ENCODE measurements around the gene MGAT4C. TPM values are rescaled to one million over a fixed set of nuclear protein-coding genes. Genes with fewer than 3 reads are reported as not detected.

MGAT4C gene
- total RNA-seq, 1 donor from 2014 or later: 0.53 TPM

DNA sequence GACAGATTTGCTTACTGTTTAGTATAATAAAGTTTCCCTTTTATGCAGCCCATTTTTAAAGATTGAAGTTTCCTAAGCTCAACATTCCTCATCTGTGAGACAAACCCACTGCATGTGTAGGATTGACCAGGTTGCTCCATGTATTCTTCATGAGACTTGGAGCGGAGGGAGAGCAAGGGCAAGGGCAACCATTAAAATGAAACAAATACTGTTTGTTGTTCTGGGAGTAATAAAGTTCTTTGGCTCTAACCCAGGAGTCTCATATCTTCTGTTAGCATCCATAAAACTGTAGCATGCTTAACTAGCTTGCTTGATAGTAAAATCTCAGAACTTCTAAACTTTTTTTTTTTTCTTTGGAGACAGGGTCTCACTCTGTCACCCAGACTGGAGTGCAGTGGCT lies 307.9 kb downstream of the MGAT4C start:
- TF ChIP-seq, protein P1, sequence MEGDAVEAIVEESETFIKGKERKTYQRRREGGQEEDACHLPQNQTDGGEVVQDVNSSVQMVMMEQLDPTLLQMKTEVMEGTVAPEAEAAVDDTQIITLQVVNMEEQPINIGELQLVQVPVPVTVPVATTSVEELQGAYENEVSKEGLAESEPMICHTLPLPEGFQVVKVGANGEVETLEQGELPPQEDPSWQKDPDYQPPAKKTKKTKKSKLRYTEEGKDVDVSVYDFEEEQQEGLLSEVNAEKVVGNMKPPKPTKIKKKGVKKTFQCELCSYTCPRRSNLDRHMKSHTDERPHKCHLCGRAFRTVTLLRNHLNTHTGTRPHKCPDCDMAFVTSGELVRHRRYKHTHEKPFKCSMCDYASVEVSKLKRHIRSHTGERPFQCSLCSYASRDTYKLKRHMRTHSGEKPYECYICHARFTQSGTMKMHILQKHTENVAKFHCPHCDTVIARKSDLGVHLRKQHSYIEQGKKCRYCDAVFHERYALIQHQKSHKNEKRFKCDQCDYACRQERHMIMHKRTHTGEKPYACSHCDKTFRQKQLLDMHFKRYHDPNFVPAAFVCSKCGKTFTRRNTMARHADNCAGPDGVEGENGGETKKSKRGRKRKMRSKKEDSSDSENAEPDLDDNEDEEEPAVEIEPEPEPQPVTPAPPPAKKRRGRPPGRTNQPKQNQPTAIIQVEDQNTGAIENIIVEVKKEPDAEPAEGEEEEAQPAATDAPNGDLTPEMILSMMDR (IDR thresholded peaks at IDR 0.05; ENCODE audit: unreplicated experiment): no peak
- no peak overlapping the region for H3K27ac Mint-ChIP-seq
- H3K27me3 Mint-ChIP-seq: no peaks in the 10 kb centered on the region
- H3K36me3 Mint-ChIP-seq (ENCODE audit: insufficient read depth): no peaks in the 10 kb centered on the region
- no peak overlapping the region for H3K4me3 Mint-ChIP-seq (ENCODE audit: low read depth)
- no peak for DNase-seq (ENCODE audit: low spot score, unreplicated experiment)
- H3K9me3 Mint-ChIP-seq (ENCODE audit: low read depth): peaks cover 6% of the 10 kb centered on the region
- H3K4me1 Mint-ChIP-seq (ENCODE audit: low read depth): peaks cover 5% of the 10 kb centered on the region

DNA sequence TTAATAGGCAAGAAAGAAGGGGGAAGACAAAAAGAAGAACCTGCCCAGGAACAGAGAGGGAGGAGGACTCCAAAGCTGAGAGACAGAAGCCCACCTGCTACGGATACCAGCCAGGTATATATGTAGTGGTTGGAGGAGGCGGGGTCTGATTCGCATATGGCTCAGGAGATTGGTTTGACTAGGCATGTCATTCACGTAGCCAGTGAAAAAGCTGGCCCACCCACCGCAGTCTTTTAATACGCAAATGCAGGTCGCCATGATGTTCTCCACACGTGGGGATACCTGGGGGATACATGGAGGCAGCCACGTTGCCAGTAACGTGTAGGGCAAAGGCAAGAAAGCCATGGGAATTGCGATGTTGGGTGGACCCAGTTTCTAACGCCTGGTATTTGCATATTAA lies 308.9 kb downstream of the MGAT4C start:
- Mint-ChIP-seq H3K4me3 (ENCODE audit: low read depth) (no peak overlapping the region), H3K27ac (no peak overlapping the region), H3K36me3 (ENCODE audit: insufficient read depth) (no peaks in the 10 kb centered on the region), H3K4me1 (ENCODE audit: low read depth) (peaks cover 5% of the 10 kb centered on the region), H3K27me3 (no peaks in the 10 kb centered on the region), H3K9me3 (ENCODE audit: low read depth) (peaks cover 6% of the 10 kb centered on the region)
- no peak for DNase-seq (ENCODE audit: low spot score, unreplicated experiment)
- TF ChIP-seq, protein P1 (IDR thresholded peaks at IDR 0.05; ENCODE audit: unreplicated experiment): no peak

DNA sequence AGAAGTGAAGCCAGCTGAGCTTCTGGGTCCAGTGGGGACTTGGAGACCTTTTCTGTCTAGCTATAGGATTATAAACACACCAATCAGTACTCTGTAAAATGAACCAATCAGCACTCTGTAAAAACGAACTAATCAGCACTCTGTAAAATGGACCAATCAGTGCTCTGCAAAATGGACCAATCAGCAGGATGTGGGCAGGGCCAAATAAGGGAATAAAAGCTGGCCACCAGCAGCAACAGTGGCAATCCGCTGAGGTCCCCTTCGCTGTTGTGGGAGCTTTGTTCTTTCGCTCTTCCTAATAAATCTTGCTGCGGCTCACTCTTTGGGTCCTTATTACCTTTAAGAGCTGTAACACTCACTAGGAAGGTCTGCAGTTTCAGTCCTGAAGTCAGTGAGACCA lies 309.8 kb downstream of the MGAT4C start:
- Mint-ChIP-seq H3K9me3 (ENCODE audit: low read depth) (peaks cover 6% of the 10 kb centered on the region), H3K27me3 (no peaks in the 10 kb centered on the region), H3K27ac (no peak overlapping the region), H3K36me3 (ENCODE audit: insufficient read depth) (no peaks in the 10 kb centered on the region), H3K4me3 (ENCODE audit: low read depth) (no peak overlapping the region), H3K4me1 (ENCODE audit: low read depth) (peaks cover 5% of the 10 kb centered on the region)
- TF ChIP-seq, protein P1 (IDR thresholded peaks at IDR 0.05; ENCODE audit: unreplicated experiment): no peak
- DNase-seq (ENCODE audit: low spot score, unreplicated experiment): no peak

DNA sequence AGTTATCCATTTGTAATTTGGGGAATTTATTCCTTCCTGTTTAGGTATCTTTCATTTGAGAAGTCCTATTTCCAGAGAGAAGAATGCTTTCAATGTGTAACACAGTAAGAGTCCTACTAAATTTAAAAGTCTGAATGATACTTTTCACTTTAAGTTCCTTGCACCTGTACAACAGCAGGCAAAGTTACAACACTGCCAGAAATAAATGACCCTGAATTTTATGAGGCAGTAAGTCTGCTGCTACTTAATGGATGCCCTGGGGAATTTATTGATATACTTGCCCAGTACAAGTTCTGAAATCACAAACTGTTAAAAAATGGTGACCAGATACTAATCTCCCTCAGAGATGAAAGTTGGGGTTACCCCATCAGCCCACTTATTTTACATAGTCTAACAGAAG lies 329.0 kb downstream of the MGAT4C start:
- H3K9me3 Mint-ChIP-seq (ENCODE audit: low read depth): peaks cover 5% of the 10 kb centered on the region
- no peak overlapping the region for H3K27ac Mint-ChIP-seq
- DNase-seq (ENCODE audit: low spot score, unreplicated experiment): no peak
- H3K36me3 Mint-ChIP-seq (ENCODE audit: insufficient read depth): no peaks in the 10 kb centered on the region
- no peaks in the 10 kb centered on the region for H3K27me3 Mint-ChIP-seq
- TF ChIP-seq, protein P1 (IDR thresholded peaks at IDR 0.05; ENCODE audit: unreplicated experiment): no peak
- H3K4me1 Mint-ChIP-seq (ENCODE audit: low read depth): peaks cover 4% of the 10 kb centered on the region
- H3K4me3 Mint-ChIP-seq (ENCODE audit: low read depth): no peak overlapping the region

DNA sequence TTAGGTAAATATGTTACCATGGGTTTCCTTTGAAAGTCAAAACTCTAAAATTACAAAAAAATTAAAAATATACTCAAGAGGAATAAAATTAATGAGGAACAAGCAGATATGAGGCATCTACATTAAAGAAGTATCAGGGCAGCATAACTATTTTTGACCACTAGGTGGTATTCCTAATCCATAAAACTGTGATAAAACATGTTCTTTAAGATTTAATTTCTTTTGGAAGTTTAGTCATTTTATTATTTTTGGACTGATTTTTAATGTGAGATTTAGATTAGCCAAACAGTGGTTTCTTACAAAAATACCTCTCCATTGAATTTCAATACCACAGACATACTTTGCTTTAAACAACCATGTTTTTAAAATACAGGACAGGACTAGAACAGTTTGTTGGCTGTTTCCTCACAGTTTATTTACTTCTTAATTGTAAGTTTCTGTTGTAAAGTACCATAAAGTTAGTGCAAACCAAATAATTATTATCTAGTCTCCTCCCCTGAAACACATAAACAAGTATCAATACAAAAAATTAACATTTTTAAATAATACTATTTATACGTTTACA lies 332.3 kb downstream of the MGAT4C start:
- no peaks in the 10 kb centered on the region for H3K27me3 Mint-ChIP-seq
- DNase-seq (ENCODE audit: low spot score, unreplicated experiment): no peak

More for the DNA sequence above, 332.3 kb downstream of the MGAT4C start:
- no peak overlapping the region for H3K27ac Mint-ChIP-seq
- H3K36me3 Mint-ChIP-seq (ENCODE audit: insufficient read depth): no peaks in the 10 kb centered on the region
- TF ChIP-seq, protein P1 (IDR thresholded peaks at IDR 0.05; ENCODE audit: unreplicated experiment): peak; percentile 89
- no peak overlapping the region for H3K4me3 Mint-ChIP-seq (ENCODE audit: low read depth)
- H3K9me3 Mint-ChIP-seq (ENCODE audit: low read depth): peaks cover 5% of the 10 kb centered on the region
- H3K4me1 Mint-ChIP-seq (ENCODE audit: low read depth): peaks cover 4% of the 10 kb centered on the region

All from progenitor cell of endocrine pancreas (in vitro differentiated cells).